K562 (cell line): ENCODE measurements around the gene NUP205. TPM values are rescaled to one million over a fixed set of nuclear protein-coding genes. Genes with fewer than 3 reads are reported as not detected.

Experiments used
- DPF2 ChIP-seq: fragments of 450-650 bp; IDR thresholded peaks from 2 replicates; pipeline ENCODE4 v1.6.1; 2016
- EWSR1 ChIP-seq: fragments of 450-650 bp; IDR thresholded peaks from 2 replicates; pipeline ENCODE4 v1.6.1; 2018; ENCODE audit warnings: borderline replicate concordance, mild to moderate bottlenecking, low read depth, moderate library complexity; ENCODE audit not compliant: partially characterized antibody
- FOSL1 ChIP-seq: fragments of 200-800 bp; sonication (Bioruptor generic); conservative IDR thresholded peaks from 2 replicates; pipeline ENCODE4 v1.6.1; 2016; ENCODE audit warnings: missing genetic modification characterization, missing compliant biosample characterization
- HDAC2 ChIP-seq: fragments of 450-650 bp; IDR thresholded peaks from 2 replicates; pipeline ENCODE4 v1.6.1; 2016; ENCODE audit warnings: mild to moderate bottlenecking
- HES1 ChIP-seq: fragments of 450-650 bp; IDR thresholded peaks from 2 replicates; pipeline ENCODE4 v1.6.1; 2016; ENCODE audit warnings: low read depth, mild to moderate bottlenecking, moderate library complexity
- NFE2 ChIP-seq: IDR thresholded peaks from 2 replicates; pipeline ENCODE4 v1.6.1; 2014; ENCODE audit warnings: antibody characterized with exemption, low read depth
- SMC3 ChIP-seq: conservative IDR thresholded peaks from 2 replicates; pipeline ENCODE4 v1.6.1; 2011; ENCODE audit warnings: low read depth, low read length, improper control_type of control experiment; ENCODE audit not compliant: insufficient read depth
- SPI1 ChIP-seq: IDR thresholded peaks from 2 replicates; pipeline ENCODE4 v1.6.1; 2011; ENCODE audit warnings: low read depth, low read length, control low read depth, borderline replicate concordance
- SRSF3 ChIP-seq: fragments of 200-400 bp; formaldehyde crosslinking; IDR thresholded peaks from 2 replicates; pipeline ENCODE4 v1.6.1; 2016; ENCODE audit warnings: mild to moderate bottlenecking, low read length, moderate library complexity; ENCODE audit not compliant: insufficient read depth
- ZNF41 ChIP-seq: fragments of 250-450 bp; sonication (Bioruptor Pico); conservative IDR thresholded peaks from 2 replicates; pipeline ENCODE4 v1.4.0; 2020; ENCODE audit warnings: mild to moderate bottlenecking
- ZNF589 ChIP-seq: fragments of 200-800 bp; sonication (Bioruptor generic); IDR thresholded peaks from 2 replicates; pipeline ENCODE4 v1.6.1; 2016; ENCODE audit warnings: low read depth, missing genetic modification characterization, missing compliant biosample characterization
- ZNF778 ChIP-seq: fragments of 450-650 bp; formaldehyde crosslinking; IDR thresholded peaks from 2 replicates; pipeline ENCODE4 v1.4.0; 2020; ENCODE audit warnings: mild to moderate bottlenecking, moderate library complexity
- polyA plus RNA-seq, 8 experiments: library from polyadenylated mRNA; depleted of rRNA in 4 of 8; stranded (reverse) in 5 of 8; unstranded in 3 of 8; fragments of >200 nt; fragmentation: Nextera tagmentation in 2 of 8; fragmentation: Illumina TruSeq in 1 of 8; extraction: Ambion mirVana in 2 of 8; extraction: Trizol in 1 of 8; gene quantifications; 2 replicates each; pipeline versions ENCODE4 v1.2.1 to v1.2.3, GENCODE V29; 2011 to 2014; ENCODE audit warnings: inconsistent platforms in 1 of 8, missing spikeins in 1 of 8
- total RNA-seq, 7 experiments: library from RNA; depleted of rRNA in 6 of 7; stranded (reverse); fragments of >200 nt in 6 of 7; fragmentation: Illumina TruSeq in 2 of 7; extraction: Trizol in 2 of 7; gene quantifications; 2 replicates each; pipeline versions ENCODE4 v1.2.1 to v1.2.3, GENCODE V29; 2011 to 2021; ENCODE audit warnings: low replicate concordance in 1 of 7
- TF ChIP-seq, protein P1 (sequence below): fragments of 250-450 bp; sonication (Bioruptor Pico); IDR thresholded peaks from 2 replicates; pipeline ENCODE4 v1.4.0; 2020; ENCODE audit warnings: mild to moderate bottlenecking
- TF ChIP-seq, protein P2 (sequence below): fragments of 450-650 bp; IDR thresholded peaks from 2 replicates; pipeline ENCODE4 v1.6.1; 2016
- TF ChIP-seq, protein P3 (sequence below), 2 experiments: fragments of 450-650 bp in 1 of 2; sonication (generic) in 1 of 2; formaldehyde crosslinking in 1 of 2; IDR thresholded peaks; 2 replicates each; pipeline versions ENCODE4 v1.7.1 to v1.9.0; 2016 to 2022; ENCODE audit warnings: inconsistent platforms in 1 of 2, mild to moderate bottlenecking in 1 of 2, missing genetic modification reagents in 1 of 2

The NUP205 gene
- total and polyA plus RNA-seq, 9 of the 15 experiments (the other 6 are each of a cell fraction or from before 2014, with no cell fraction given), result 101 to 282 (median 193) TPM

DNA sequence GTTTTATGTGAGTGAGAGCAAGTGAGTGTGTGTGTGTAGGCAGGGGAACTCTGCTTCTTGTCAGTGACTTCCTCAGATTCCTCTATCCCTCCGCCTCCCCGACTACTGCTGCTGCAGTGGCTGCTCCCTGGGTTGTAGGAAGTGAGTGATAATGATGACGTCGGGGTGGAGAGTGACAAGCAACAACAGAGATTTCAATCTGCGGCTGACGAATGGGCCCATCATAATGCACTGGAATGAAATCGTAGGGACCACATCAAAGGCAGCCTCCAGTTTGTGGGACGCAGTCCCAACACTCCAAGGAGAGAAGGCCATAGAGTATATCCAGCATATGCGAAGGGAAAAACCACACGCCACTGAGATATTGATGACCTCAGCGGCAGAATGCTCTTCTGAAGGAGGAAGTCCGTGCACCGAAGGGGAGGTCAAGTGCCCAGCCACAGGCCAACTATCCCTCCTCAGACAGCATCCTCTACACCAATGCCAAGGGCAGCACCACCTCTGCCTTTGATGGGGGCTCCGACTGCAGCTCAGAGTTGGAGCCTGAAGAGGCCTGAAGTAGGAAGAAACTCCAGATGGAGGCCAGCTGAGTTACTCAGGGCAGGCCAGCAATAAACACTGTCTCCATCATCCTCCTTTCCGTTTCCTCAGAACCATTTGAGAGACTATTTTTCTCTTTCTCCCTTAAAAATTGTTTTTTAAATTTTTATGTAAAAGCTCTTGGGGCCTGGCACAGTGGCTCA, 93.3 kb downstream of the NUP205 start (continued):
- TF ChIP-seq, protein P1, sequence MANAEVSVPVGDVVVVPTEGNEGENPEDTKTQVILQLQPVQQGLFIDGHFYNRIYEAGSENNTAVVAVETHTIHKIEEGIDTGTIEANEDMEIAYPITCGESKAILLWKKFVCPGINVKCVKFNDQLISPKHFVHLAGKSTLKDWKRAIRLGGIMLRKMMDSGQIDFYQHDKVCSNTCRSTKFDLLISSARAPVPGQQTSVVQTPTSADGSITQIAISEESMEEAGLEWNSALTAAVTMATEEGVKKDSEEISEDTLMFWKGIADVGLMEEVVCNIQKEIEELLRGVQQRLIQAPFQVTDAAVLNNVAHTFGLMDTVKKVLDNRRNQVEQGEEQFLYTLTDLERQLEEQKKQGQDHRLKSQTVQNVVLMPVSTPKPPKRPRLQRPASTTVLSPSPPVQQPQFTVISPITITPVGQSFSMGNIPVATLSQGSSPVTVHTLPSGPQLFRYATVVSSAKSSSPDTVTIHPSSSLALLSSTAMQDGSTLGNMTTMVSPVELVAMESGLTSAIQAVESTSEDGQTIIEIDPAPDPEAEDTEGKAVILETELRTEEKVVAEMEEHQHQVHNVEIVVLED (CRISPR knock-in tag), result 0 out of 2 replicates have a peak, but pooled peaks have one; percentile 4
- TF ChIP-seq HDAC2 (peak; percentile 94), NFE2 (peak; percentile 68; the same call in 1 of the 2 replicates), SMC3 (0 out of 2 replicates have a peak, but pooled peaks have one; percentile 7), FOSL1 (tag) (peak; percentile 89), EWSR1 (no peak), DPF2 (peak; percentile 78), ZNF589 (CRISPR knock-in tag) (peak; percentile 67), SRSF3 (no peak), SPI1 (peak; percentile 82), ZNF41 (CRISPR knock-in tag) (no peak), HES1 (peak; percentile 99), ZNF778 (CRISPR knock-in tag) (no peak)
- TF ChIP-seq, protein P2, sequence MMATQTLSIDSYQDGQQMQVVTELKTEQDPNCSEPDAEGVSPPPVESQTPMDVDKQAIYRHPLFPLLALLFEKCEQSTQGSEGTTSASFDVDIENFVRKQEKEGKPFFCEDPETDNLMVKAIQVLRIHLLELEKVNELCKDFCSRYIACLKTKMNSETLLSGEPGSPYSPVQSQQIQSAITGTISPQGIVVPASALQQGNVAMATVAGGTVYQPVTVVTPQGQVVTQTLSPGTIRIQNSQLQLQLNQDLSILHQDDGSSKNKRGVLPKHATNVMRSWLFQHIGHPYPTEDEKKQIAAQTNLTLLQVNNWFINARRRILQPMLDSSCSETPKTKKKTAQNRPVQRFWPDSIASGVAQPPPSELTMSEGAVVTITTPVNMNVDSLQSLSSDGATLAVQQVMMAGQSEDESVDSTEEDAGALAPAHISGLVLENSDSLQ, result peak; percentile 95
- TF ChIP-seq, protein P3, sequence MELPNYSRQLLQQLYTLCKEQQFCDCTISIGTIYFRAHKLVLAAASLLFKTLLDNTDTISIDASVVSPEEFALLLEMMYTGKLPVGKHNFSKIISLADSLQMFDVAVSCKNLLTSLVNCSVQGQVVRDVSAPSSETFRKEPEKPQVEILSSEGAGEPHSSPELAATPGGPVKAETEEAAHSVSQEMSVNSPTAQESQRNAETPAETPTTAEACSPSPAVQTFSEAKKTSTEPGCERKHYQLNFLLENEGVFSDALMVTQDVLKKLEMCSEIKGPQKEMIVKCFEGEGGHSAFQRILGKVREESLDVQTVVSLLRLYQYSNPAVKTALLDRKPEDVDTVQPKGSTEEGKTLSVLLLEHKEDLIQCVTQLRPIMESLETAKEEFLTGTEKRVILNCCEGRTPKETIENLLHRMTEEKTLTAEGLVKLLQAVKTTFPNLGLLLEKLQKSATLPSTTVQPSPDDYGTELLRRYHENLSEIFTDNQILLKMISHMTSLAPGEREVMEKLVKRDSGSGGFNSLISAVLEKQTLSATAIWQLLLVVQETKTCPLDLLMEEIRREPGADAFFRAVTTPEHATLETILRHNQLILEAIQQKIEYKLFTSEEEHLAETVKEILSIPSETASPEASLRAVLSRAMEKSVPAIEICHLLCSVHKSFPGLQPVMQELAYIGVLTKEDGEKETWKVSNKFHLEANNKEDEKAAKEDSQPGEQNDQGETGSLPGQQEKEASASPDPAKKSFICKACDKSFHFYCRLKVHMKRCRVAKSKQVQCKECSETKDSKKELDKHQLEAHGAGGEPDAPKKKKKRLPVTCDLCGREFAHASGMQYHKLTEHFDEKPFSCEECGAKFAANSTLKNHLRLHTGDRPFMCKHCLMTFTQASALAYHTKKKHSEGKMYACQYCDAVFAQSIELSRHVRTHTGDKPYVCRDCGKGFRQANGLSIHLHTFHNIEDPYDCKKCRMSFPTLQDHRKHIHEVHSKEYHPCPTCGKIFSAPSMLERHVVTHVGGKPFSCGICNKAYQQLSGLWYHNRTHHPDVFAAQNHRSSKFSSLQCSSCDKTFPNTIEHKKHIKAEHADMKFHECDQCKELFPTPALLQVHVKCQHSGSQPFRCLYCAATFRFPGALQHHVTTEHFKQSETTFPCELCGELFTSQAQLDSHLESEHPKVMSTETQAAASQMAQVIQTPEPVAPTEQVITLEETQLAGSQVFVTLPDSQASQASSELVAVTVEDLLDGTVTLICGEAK (IDR thresholded peaks at IDR 0.05), result no peak; the same call in 1 of the 2 replicates
- TF ChIP-seq, protein P3 (CRISPR knock-in tag; IDR thresholded peaks at IDR 0.05), result no peak
